Neutrophil (primary cell): ENCODE measurements around the gene PDZD8.
"Not testable (repeated sequence)": the region's sequence is repeated elsewhere in the genome, so short reads cannot be mapped to it uniquely, and the experiment has no call there.

Experiments used
- H3K27ac ChIP-seq: fragments of 200-600 bp; sonication (generic); 2 replicates; pipeline ENCODE4 v1.5.1; 2016; ENCODE audit warnings: mild to moderate bottlenecking, moderate library complexity
- H3K27me3 ChIP-seq: fragments of 200-600 bp; sonication (generic); 2 replicates; pipeline ENCODE4 v1.6.0; 2016; ENCODE audit warnings: mild to moderate bottlenecking
- H3K36me3 ChIP-seq: fragments of 200-600 bp; sonication (generic); 2 replicates; pipeline ENCODE4 v1.5.1; 2017
- H3K4me1 ChIP-seq, 2 experiments: fragments of 200-600 bp in 1 of 2; sonication (generic) in 1 of 2; 1 replicate in 1 of 2; 2 replicates in 1 of 2; pipeline versions ENCODE4 v1.5.1 to v1.6.1; 2013 to 2016; ENCODE audit warnings: low read depth in 1 of 2, low read length in 1 of 2, mild to moderate bottlenecking in 1 of 2, moderate library complexity in 1 of 2; ENCODE audit not compliant: control insufficient read depth in 1 of 2, insufficient read depth in 1 of 2
- H3K4me3 ChIP-seq, 2 experiments: fragments of 200-600 bp in 1 of 2; sonication (generic) in 1 of 2; 1 replicate in 1 of 2; 2 replicates in 1 of 2; pipeline ENCODE4 v1.5.1; 2013 to 2016; ENCODE audit warnings: low read depth in 1 of 2, low read length in 1 of 2, mild to moderate bottlenecking in 1 of 2, moderate library complexity in 1 of 2
- H3K9me3 ChIP-seq: fragments of 200-600 bp; sonication (generic); 2 replicates; pipeline ENCODE4 v1.5.1; 2016
- CTCF ChIP-seq: fragments of 200-600 bp; sonication (generic); IDR thresholded peaks from 2 replicates; pipeline ENCODE4 v1.5.1; 2016; ENCODE audit warnings: antibody characterized with exemption

Gene PDZD8

DNA sequence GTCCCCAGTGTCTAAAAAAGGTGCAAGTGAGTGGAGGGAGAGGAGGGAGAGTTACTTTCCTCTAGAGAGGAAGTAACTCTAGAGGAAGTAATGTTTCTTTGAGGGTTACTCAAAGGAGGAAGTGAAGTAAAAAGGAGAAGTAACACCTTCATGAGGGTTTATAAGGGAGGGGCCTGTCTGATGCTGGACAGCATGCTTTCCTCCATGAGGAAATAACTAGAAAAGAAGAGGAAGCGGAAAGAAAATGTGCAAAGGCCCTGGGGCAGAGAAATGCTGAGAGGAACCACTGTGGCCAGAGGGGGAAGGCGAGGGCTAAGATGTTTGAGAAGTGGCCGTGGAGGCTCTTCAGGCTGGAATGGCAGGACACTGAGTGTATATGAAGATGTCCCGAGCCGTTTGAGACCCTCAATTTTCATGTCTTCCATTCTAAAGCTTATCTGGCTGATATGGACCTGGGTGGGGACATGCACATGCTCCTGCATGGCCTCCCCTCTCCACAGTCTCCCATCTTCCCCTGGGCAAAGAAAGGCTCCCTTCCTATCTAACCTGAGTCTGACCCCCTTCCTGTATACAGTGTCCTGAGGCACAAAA is 137.7 kb downstream of the PDZD8 start:
- H3K4me1 ChIP-seq: peaks cover 41 to 63% of the 10 kb centered on the region in 2 experiments
- peak overlapping the region in 1 of 2 experiments; percentile 22 for H3K4me3 ChIP-seq
- peaks cover 28% of the 10 kb centered on the region for H3K27me3 ChIP-seq
- H3K9me3 ChIP-seq: no peaks in the 10 kb centered on the region
- H3K27ac ChIP-seq: peak overlapping the region; percentile 86
- TF ChIP-seq CTCF: peak; percentile 72
- H3K36me3 ChIP-seq: no peaks in the 10 kb centered on the region

DNA sequence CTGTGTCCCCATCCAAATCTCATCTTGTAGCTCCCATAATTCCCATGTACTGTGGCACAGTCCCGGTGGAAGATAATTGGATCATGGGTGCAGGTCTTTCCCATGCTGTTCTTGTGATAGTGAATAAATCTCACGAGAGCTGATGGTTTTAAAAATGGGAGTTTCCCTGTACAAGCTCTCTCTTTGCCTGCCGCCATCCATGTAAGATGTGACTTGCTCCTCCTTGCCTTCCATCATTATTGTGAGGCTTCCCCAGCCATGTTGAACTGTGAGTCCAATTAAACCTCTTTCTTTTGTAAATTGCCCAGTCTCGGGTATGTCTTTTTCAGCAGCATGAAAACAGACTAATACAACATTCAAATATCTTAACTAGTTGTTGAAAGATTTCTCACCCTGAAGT is 145.1 kb downstream of the PDZD8 start:
- H3K4me1 ChIP-seq: peaks cover 8 to 15% of the 10 kb centered on the region in 2 experiments
- not testable (repeated sequence) for H3K4me3 ChIP-seq, H3K36me3 ChIP-seq, H3K27ac ChIP-seq, H3K9me3 ChIP-seq, H3K27me3 ChIP-seq

GRCh38 chr10:117228210-117228609 is 147.0 kb downstream of the PDZD8 start:
- H3K27me3 ChIP-seq: no peaks in the 10 kb centered on the region
- TF ChIP-seq CTCF: no peak

More at GRCh38 chr10:117228210-117228609, 147.0 kb downstream of the PDZD8 start:
- Histone ChIP-seq H3K9me3 (no peaks in the 10 kb centered on the region), H3K27ac (no peak overlapping the region), H3K36me3 (no peaks in the 10 kb centered on the region), H3K4me3 (no peak overlapping the region), H3K4me1 (peaks cover 6 to 13% of the 10 kb centered on the region in 2 experiments)
